ENCODE results near the gene U2AF2. TPM values are rescaled to one million over a fixed set of nuclear protein-coding genes. Genes with fewer than 3 reads are reported as not detected.

U2AF2 gene
- total RNA-seq, 1 donor from 2014 or later = 74.0 TPM

DNA sequence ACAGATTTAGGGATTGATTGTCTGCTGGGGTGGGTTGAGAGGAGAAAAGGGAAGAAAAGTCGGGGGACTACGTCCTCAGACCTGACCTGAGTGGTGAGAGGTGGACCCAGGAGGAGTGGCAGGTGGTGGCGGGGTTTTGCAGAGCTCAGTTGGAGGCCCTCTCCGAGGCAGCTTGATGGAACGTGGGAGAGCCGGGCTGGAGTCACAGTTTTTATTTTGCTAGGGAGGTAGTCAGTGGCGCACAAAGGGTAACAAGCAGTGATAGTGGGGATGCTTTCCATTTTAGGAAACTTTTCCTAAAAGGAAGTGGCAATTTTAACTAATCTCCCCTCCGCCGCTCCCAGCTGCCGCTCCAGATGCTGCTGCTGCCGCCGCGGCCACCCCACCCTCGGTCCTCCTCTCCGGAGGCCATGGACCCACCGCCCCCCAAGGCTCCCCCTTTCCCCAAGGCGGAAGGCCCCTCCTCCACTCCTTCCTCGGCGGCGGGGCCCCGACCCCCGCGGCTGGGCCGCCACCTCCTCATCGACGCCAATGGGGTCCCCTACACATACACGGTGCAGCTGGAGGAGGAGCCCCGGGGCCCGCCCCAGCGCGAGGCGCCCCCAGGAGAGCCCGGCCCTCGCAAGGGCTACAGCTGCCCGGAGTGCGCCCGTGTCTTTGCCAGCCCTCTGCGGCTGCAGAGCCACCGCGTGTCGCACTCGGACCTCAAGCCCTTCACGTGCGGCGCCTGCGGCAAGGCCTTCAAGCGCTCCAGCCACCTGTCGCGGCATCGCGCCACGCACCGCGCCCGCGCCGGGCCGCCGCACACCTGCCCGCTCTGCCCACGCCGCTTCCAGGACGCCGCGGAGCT, 12.5 kb upstream of the U2AF2 start:
- H3K4me1 ChIP-seq = peaks cover 83% of the 10 kb centered on the region
- DNase-seq = no peak
- intact Hi-C loops (cut with micrococcal nuclease) = no loop called here

DNA sequence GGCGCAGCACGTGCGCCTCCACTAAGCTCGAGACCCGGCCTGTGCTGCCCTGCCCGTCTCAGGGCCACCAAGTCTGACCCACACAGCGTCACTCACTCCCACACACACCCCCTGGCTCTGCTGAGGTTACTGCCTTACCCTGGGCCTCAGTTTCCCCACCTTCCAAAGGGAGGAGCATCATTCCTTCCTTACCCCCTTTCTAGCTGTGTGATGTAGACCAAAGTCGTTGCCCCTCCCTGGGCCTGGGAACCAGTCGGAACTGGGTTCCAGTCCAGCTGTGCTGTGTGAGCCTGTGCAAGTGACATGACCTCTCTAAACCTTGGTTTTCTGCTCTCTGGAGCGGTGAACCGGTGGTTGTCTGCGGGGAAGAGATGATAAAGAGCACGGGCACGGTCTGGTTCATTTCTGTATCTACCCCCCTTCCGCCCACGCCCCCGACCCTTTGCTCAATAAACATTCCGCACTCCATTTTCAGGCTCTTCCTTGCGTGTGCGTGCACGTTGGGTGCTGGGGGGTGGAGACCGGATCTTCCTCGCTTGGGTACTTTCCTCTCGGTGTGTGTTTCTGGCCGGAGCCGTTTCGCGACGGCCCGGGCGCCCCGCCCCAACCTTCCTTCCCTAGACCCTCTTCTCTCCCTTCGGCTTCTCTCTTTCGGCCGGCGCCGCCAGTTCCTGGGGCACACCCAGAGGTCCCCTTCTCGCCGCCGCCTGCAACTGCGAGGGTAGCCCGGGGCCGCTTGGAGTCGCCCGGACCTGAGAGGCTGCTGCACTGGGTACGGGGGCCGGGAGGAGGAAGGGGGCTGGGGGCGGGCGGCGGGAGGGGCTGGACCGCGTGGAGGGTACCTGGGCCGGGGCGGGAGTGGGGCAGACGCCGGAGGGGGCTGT, 11.6 kb upstream of the U2AF2 start, which contains the start of gene ZNF581:
Gene ZNF581 (plus strand): TSS at position 647 of the 884 bp plus-strand sequence. CDS start 923 bp downstream, outside the sequence.
- peaks cover 10% of the 10 kb centered on the region for H3K36me3 ChIP-seq
- H3K27ac ChIP-seq (replicated peaks) = peak within 1 kb of the TSS; percentile 95
- peak; percentile 81 for DNase-seq
- H3K4me3 ChIP-seq = peak within 1 kb of the TSS; percentile 93
- intact Hi-C loops (cut with micrococcal nuclease) = no loop called here
- H3K4me1 ChIP-seq = peaks cover 85% of the 10 kb centered on the region
- no peaks in the 10 kb centered on the region for H3K9me3 ChIP-seq (replicated peaks)
- H3K27me3 ChIP-seq (ENCODE audit: low read depth) = no peaks in the 10 kb centered on the region
- no peak for TF ChIP-seq CTCF (IDR thresholded peaks at IDR 0.05; ENCODE audit: borderline replicate concordance)

More for the DNA sequence above, 12.5 kb upstream of the U2AF2 start:
- peak overlapping the region; percentile 93 for H3K4me3 ChIP-seq
- TF ChIP-seq CTCF (IDR thresholded peaks at IDR 0.05; ENCODE audit: borderline replicate concordance) = no peak
- H3K27ac ChIP-seq (replicated peaks) = peak overlapping the region; percentile 95
- H3K27me3 ChIP-seq (ENCODE audit: low read depth) = no peaks in the 10 kb centered on the region
- no peaks in the 10 kb centered on the region for H3K9me3 ChIP-seq (replicated peaks)
- H3K36me3 ChIP-seq = peaks cover 10% of the 10 kb centered on the region

DNA sequence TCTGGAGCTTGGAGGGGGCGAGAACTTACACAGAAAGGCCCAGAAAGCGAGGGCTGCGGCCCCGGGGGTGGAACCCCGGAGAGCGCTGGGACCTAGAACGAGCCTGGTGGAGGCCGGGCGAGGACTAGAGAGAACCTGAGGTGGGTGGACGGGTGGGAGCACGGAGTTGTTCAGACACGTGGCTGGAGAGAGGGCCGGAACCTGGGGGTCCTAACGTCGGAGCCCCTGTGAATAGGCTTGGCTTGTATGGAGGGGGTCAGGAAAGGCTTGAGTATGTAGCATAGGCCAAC, 11.0 kb upstream of the U2AF2 start:
- peaks cover 85% of the 10 kb centered on the region for H3K4me1 ChIP-seq
- intact Hi-C loops (cut with micrococcal nuclease) = no loop called here

GRCh38 chr19:55644191-55644833, 10.5 kb upstream of the U2AF2 start:
- H3K27ac ChIP-seq (replicated peaks) = peak overlapping the region; percentile 95
- intact Hi-C loops (cut with micrococcal nuclease) = no loop called here
- DNase-seq = no peak
- H3K36me3 ChIP-seq = peaks cover 10% of the 10 kb centered on the region
- no peaks in the 10 kb centered on the region for H3K9me3 ChIP-seq (replicated peaks)
- peaks cover 85% of the 10 kb centered on the region for H3K4me1 ChIP-seq
- H3K4me3 ChIP-seq = peak overlapping the region; percentile 93
- no peaks in the 10 kb centered on the region for H3K27me3 ChIP-seq (ENCODE audit: low read depth)
- no peak for TF ChIP-seq CTCF (IDR thresholded peaks at IDR 0.05; ENCODE audit: borderline replicate concordance)

More for the DNA sequence above, 11.0 kb upstream of the U2AF2 start:
- peaks cover 10% of the 10 kb centered on the region for H3K36me3 ChIP-seq
- H3K9me3 ChIP-seq (replicated peaks) = no peaks in the 10 kb centered on the region
- H3K4me3 ChIP-seq = peak overlapping the region; percentile 93
- no peaks in the 10 kb centered on the region for H3K27me3 ChIP-seq (ENCODE audit: low read depth)
- DNase-seq = no peak
- TF ChIP-seq CTCF (IDR thresholded peaks at IDR 0.05; ENCODE audit: borderline replicate concordance) = no peak
- peak overlapping the region; percentile 95 for H3K27ac ChIP-seq (replicated peaks)

DNA sequence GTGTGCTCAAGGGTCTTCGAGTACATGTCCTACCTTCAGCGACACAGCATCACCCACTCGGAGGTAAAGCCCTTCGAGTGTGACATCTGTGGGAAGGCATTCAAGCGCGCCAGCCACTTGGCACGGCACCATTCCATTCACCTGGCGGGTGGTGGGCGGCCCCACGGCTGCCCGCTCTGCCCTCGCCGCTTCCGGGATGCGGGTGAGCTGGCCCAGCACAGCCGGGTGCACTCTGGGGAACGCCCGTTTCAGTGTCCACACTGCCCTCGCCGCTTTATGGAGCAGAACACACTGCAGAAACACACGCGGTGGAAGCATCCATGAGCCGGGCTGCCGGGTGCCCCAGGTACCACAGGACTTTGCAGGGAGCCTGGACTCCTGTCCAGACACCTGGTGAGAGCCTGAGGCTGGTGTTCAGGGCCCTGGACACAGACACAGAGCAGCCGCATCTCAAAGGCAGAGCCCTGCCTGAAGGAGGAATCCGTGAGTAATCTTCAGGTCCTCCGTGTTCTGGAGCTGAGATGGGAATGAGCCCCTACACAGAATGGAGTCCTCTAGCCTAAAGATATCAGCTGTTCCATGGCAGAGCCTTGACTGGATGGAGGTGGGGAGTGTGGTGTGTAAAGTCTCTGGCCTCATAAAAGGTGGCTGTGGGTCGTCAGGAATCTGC, 9.9 kb upstream of the U2AF2 start:
- TF ChIP-seq CTCF (IDR thresholded peaks at IDR 0.05; ENCODE audit: borderline replicate concordance) = no peak
- intact Hi-C loops (cut with micrococcal nuclease) = no loop called here
- no peak overlapping the region for H3K27ac ChIP-seq (replicated peaks)
- no peaks in the 10 kb centered on the region for H3K27me3 ChIP-seq (ENCODE audit: low read depth)
- peaks cover 10% of the 10 kb centered on the region for H3K36me3 ChIP-seq
- H3K4me3 ChIP-seq = peak overlapping the region; percentile 93
- no peak for DNase-seq
- H3K4me1 ChIP-seq = peaks cover 84% of the 10 kb centered on the region
- no peaks in the 10 kb centered on the region for H3K9me3 ChIP-seq (replicated peaks)

All from left ventricle myocardium inferior (tissue), 1 donor.